Measurements from ENCODE around the gene PRKCH.

DNA sequence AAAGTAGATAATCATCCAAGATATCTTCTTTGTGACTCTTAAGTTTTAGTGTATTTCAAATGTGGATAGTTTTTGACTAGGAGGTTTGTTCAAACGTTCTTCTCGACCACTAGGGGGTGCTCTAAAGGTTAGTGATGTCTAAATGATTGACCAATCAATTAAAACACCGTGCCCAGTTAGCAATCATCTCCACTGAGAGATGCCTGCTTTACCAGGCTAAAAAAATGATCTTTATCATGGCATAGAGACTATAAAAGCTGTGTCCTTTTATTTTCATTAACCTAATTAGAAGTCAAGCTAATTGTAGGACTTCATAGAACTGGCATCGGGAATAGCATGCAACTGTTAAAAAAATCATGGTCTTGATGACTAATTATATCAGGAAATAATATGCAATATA, 153.9 kb downstream of the PRKCH start:
- TF ChIP-seq, protein P1, sequence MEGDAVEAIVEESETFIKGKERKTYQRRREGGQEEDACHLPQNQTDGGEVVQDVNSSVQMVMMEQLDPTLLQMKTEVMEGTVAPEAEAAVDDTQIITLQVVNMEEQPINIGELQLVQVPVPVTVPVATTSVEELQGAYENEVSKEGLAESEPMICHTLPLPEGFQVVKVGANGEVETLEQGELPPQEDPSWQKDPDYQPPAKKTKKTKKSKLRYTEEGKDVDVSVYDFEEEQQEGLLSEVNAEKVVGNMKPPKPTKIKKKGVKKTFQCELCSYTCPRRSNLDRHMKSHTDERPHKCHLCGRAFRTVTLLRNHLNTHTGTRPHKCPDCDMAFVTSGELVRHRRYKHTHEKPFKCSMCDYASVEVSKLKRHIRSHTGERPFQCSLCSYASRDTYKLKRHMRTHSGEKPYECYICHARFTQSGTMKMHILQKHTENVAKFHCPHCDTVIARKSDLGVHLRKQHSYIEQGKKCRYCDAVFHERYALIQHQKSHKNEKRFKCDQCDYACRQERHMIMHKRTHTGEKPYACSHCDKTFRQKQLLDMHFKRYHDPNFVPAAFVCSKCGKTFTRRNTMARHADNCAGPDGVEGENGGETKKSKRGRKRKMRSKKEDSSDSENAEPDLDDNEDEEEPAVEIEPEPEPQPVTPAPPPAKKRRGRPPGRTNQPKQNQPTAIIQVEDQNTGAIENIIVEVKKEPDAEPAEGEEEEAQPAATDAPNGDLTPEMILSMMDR (IDR thresholded peaks at IDR 0.05; ENCODE audit: insufficient read depth, low read length, poor library complexity, severe bottlenecking) = peak; percentile 87
- TF ChIP-seq EZH2phosphoT487 (conservative IDR thresholded peaks at IDR 0.05; ENCODE audit: low read length) = no peak

All from SU-DHL-6 (cell line).